Right cardiac atrium (tissue), 5 donors: ENCODE data around the gene ATXN2L. TPM values are rescaled to one million over a fixed set of nuclear protein-coding genes. Genes with fewer than 3 reads are reported as not detected.
"Not testable (repeated sequence)": the region's sequence is repeated elsewhere in the genome, so short reads cannot be mapped to it uniquely, and the experiment has no call there.

Experiments
- ATAC-seq, 2 donors: fragments of 200-7000 bp; cut with Tn5 transposase; one replicate each; pipeline versions ENCODE4 v1.8.0 to v1.9.1; 2020; ENCODE audit warnings: moderate library complexity in 2 of 2, mild to moderate bottlenecking in 1 of 2
- DNase-seq, 3 donors: peaks; one replicate each; pipeline ENCODE4 v3.0.0-alpha.2; 2020
- H3K27ac ChIP-seq: one replicate; pipeline ENCODE4 v1.5.1; 2013; ENCODE audit warnings: mild to moderate bottlenecking, low read length, control low read depth, moderate library complexity
- H3K27me3 ChIP-seq: one replicate; pipeline ENCODE4 v1.6.1; 2013; ENCODE audit not compliant: control insufficient read depth, insufficient read depth
- H3K4me1 ChIP-seq: one replicate; pipeline ENCODE4 v1.6.1; 2013; ENCODE audit warnings: low read length; ENCODE audit not compliant: control insufficient read depth, insufficient read depth
- H3K4me3 ChIP-seq: one replicate; pipeline ENCODE4 v1.5.1; 2013; ENCODE audit warnings: low read length, control low read depth
- H3K9me3 ChIP-seq: one replicate; pipeline ENCODE4 v1.6.1; 2013; ENCODE audit warnings: low read length; ENCODE audit not compliant: control insufficient read depth
- WGBS: extraction: QIAGEN DNeasy Blood & Tissue Kit; methylation state at CpG from one replicate; pipeline ENCODE4 v1.1.7; 2013; 5-methylcytosine and 5-hydroxymethylcytosine counted together
- intact Hi-C, 4 donors: fragments of 100-400 bp; cut with DNase I; formaldehyde crosslinking; loops; one replicate each; pipeline versions ENCODE4 v1.11.0 to v1.14.0; 2022 to 2023
- long read RNA-seq, 4 donors: library from polyadenylated mRNA; unstranded; transcript quantifications; one replicate each; pipeline ENCODE4 v2.0.0, GENCODE V29; 2020 to 2021
- polyA plus RNA-seq: library from polyadenylated mRNA; stranded (reverse); fragments of 200-250 nt; gene quantifications from one replicate; pipeline ENCODE4 v1.2.3, GENCODE V29; 2013
- total RNA-seq, 4 donors: library from RNA; stranded (reverse); fragmentation: NEBNext Ultra II Directional; extraction: Animal tissue kit (Norgen Biotek cat#: 25700); gene quantifications; one replicate each; pipeline ENCODE4 v1.2.1, GENCODE V29; 2021
- donor health status: healthy with polysubstance abuse.
- donor health status: DM: no; HTN: yes; CAD: no.
- donor health status: DM: no; HTN: no; CAD: no.
- donor health status: DM: no; HTN: yes; CAD: no; lungs with severe emphysema.
- donor health status: DM: yes; HTN: yes; CAD: no.

The ATXN2L gene, protein sequence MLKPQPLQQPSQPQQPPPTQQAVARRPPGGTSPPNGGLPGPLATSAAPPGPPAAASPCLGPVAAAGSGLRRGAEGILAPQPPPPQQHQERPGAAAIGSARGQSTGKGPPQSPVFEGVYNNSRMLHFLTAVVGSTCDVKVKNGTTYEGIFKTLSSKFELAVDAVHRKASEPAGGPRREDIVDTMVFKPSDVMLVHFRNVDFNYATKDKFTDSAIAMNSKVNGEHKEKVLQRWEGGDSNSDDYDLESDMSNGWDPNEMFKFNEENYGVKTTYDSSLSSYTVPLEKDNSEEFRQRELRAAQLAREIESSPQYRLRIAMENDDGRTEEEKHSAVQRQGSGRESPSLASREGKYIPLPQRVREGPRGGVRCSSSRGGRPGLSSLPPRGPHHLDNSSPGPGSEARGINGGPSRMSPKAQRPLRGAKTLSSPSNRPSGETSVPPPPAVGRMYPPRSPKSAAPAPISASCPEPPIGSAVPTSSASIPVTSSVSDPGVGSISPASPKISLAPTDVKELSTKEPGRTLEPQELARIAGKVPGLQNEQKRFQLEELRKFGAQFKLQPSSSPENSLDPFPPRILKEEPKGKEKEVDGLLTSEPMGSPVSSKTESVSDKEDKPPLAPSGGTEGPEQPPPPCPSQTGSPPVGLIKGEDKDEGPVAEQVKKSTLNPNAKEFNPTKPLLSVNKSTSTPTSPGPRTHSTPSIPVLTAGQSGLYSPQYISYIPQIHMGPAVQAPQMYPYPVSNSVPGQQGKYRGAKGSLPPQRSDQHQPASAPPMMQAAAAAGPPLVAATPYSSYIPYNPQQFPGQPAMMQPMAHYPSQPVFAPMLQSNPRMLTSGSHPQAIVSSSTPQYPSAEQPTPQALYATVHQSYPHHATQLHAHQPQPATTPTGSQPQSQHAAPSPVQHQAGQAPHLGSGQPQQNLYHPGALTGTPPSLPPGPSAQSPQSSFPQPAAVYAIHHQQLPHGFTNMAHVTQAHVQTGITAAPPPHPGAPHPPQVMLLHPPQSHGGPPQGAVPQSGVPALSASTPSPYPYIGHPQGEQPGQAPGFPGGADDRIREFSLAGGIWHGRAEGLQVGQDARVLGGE
- total RNA-seq: 10 to 100 TPM; 55.3 to 59.8 (median 58.8) TPM
- 40.1 TPM for polyA plus RNA-seq
- long read RNA-seq, donor 1, partial matches to known transcripts: 23 of 31 reads
- long read RNA-seq, donor 1, other reads (novel, unspliced or antisense): 7 of 31 reads
- long read RNA-seq, donor 2, full-length matches to known transcripts: 3 of 16 reads
- long read RNA-seq, donor 2, partial matches to known transcripts: 8 of 16 reads
- long read RNA-seq, donor 2, other reads (novel, unspliced or antisense): 5 of 16 reads
- long read RNA-seq, donor 3, partial matches to known transcripts: 3 of 6 reads
- long read RNA-seq, donor 3, other reads (novel, unspliced or antisense): 3 of 6 reads
- long read RNA-seq, donor 4, full-length matches to known transcripts: 1 of 17 reads
- long read RNA-seq, donor 4, partial matches to known transcripts: 7 of 17 reads
- long read RNA-seq, donor 4, other reads (novel, unspliced or antisense): 9 of 17 reads

- H3K4me1 ChIP-seq: no peaks in the 10 kb centered on the region
- intact Hi-C loops: loop anchor here in 1 of 4 donors (5.0 kb wide), 1 partner anchor 120 kb away; no protein-coding TSS in a partner anchor
- peak within 1 kb of the TSS; percentile 99 for H3K4me3 ChIP-seq
- ATAC-seq: peak; percentile 80 to 85
- DNase-seq: peak; percentile 97 to 98 (median 98)
- peak within 1 kb of the TSS; percentile 99 for H3K27ac ChIP-seq
- H3K9me3 ChIP-seq: no peaks in the 10 kb centered on the region
- WGBS: under 1% methylated on average over 88 of the region's 91 CpGs
- H3K27me3 ChIP-seq: no peaks in the 10 kb centered on the region
These were observed at the start of gene ATXN2L for GRCh38 chr16:28822520-28823290. TSS of gene ATXN2L (plus strand) at chr16:28822999. CDS start at chr16:28823260, 261 bp downstream.

- DNase-seq, H3K4me1 ChIP-seq, H3K27me3 ChIP-seq, H3K4me3 ChIP-seq, H3K27ac ChIP-seq, H3K9me3 ChIP-seq, ATAC-seq, intact Hi-C loops: not testable (repeated sequence)
- WGBS: no CpG with 5 or more reads among the region's 6 CpGs
These were observed 41.1 kb upstream of the ATXN2L start for GRCh38 chr16:28781697-28782096.

- H3K4me3 ChIP-seq, H3K4me1 ChIP-seq, H3K27ac ChIP-seq, H3K9me3 ChIP-seq, DNase-seq, H3K27me3 ChIP-seq, intact Hi-C loops, ATAC-seq: not testable (repeated sequence)
- no CpG with 5 or more reads among the region's 4 CpGs for WGBS
These were observed 40.4 kb upstream of the ATXN2L start for GRCh38 chr16:28782357-28782756.

DNA sequence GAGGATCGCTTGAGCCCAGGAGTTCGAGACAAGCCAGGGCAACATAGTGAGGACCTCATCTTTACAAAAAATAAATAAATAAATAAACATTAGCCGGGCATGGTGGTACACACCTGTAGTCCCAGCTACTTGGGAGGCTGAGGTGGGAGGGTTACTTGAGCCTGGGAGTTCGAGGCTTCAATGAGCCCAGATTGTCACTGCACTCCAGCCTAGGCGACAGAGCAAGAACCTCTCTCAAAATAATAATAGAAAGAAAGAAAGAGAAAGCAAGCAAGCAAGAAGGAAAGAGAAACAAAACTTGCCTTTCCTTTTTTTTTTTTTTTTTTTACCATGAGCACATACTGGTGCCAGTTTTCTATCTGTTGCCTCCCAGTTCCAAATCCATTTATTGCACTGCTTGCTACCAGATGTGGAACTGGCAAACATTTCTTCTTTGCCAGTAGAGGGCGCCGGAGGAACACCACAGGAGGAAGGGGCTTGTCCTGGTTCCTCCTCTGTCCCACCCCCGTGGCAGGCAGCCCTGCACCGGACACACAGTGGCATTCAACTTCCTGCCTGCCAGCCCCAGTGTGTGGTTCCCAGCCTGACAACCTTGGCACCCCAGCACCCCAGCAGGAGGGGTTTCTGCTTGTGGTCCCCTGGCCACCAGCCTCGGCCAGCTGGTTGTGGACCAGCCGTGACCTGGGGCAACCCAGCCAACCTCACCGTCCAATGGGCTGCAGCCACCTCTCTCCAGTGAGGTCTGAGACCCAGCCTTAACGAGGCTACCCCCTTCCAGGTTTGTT is 20.4 kb upstream of the ATXN2L start:
- H3K27ac ChIP-seq, H3K27me3 ChIP-seq, intact Hi-C loops, H3K9me3 ChIP-seq, H3K4me3 ChIP-seq, H3K4me1 ChIP-seq: not testable (repeated sequence)
- ATAC-seq: peak; percentile 94
- peak in 2 of 3 donors; percentile 59 to 66 for DNase-seq
- 52% methylated on average over 7 of the region's 13 CpGs for WGBS

GRCh38 chr16:28807445-28808120 is 15.2 kb upstream of the ATXN2L start:
- intact Hi-C loops, H3K27me3 ChIP-seq, H3K9me3 ChIP-seq, H3K27ac ChIP-seq, H3K4me1 ChIP-seq, H3K4me3 ChIP-seq, DNase-seq: not testable (repeated sequence)
- peak in 1 of 2 donors; percentile 57 for ATAC-seq
- no CpG with 5 or more reads among the region's 11 CpGs for WGBS

GRCh38 chr16:28820016-28820415 is 2.8 kb upstream of the ATXN2L start:
- intact Hi-C loops: loop anchor here in 1 of 4 donors (5.0 kb wide), 1 partner anchor 122 kb away; no protein-coding TSS in a partner anchor
- Histone ChIP-seq H3K27ac (no peak overlapping the region), H3K4me1 (no peaks in the 10 kb centered on the region), H3K9me3 (no peaks in the 10 kb centered on the region), H3K27me3 (no peaks in the 10 kb centered on the region), H3K4me3 (no peak overlapping the region)
- WGBS: 77% methylated on average over 5 of the region's 5 CpGs
- DNase-seq: peak in 1 of 3 donors; percentile 51
- no peak for ATAC-seq

- not testable (repeated sequence) for H3K4me3 ChIP-seq, ATAC-seq, H3K27ac ChIP-seq, DNase-seq, H3K4me1 ChIP-seq, H3K27me3 ChIP-seq, H3K9me3 ChIP-seq
- 96% methylated on average over 13 of the region's 13 CpGs for WGBS
- intact Hi-C loops: loop anchor here in 1 of 4 donors (5.0 kb wide), 1 partner anchor 122 kb away; no protein-coding TSS in a partner anchor
These were observed 2.3 kb upstream of the ATXN2L start for GRCh38 chr16:28820546-28820945.

DNA sequence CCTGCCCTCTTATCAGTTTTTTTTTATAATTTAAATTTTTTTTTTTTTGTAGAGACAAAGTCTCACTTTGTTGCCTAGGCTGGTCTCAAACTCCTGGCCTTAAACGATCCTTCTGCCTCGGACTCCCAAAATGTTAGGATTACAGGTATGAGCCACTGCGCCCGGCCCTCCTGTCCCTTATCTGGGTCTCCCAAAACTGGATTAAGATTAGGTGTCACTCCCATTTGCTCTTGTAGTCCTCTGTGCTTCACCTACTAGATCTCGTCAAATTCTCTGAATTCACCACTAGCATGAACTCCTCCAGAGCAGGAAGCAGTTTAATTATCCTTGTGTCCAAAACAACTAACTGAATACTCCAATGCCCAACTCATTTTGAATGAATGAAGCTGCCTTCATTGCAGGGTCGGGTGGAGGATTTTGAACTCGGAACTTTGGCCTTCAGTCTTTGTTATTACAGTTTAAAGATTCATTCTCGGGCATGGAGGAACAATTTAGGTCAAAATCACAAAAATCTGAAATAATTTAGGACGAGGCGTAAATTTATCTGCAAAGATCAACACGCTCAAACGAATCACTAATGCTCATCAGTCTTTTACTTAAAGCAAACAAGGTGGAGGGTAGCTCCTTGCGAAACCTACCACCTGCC is 802 bp upstream of the ATXN2L start:
- intact Hi-C loops: loop anchor here in 1 of 4 donors (5.0 kb wide), 1 partner anchor 120 kb away; no protein-coding TSS in a partner anchor
- Histone ChIP-seq H3K9me3 (no peaks in the 10 kb centered on the region), H3K27ac (peak overlapping the region; percentile 84), H3K4me3 (peak overlapping the region; percentile 99), H3K4me1 (no peaks in the 10 kb centered on the region), H3K27me3 (no peaks in the 10 kb centered on the region)
- ATAC-seq: no peak
- DNase-seq: no peak
- 24% methylated on average over 13 of the region's 13 CpGs for WGBS
